Progenitor cell of endocrine pancreas (in vitro differentiated cells): ENCODE measurements around the gene UPF1. TPM values are rescaled to one million over a fixed set of nuclear protein-coding genes. Genes with fewer than 3 reads are reported as not detected.
A peak's percentile ranks its signal among the peaks of the same experiment; 100 is the strongest.

Source experiments
- DNase-seq: peaks from one replicate; pipeline ENCODE4 v3.0.0; 2021; ENCODE audit warnings: low spot score; ENCODE audit not compliant: unreplicated experiment
- H3K27ac Mint-ChIP-seq: 2 replicates; pipeline ENCODE4 v1.8.0; 2021; ENCODE audit warnings: mild to moderate bottlenecking, moderate library complexity, mixed read lengths
- H3K27me3 Mint-ChIP-seq: 2 replicates; pipeline ENCODE4 v1.8.0; 2021; ENCODE audit warnings: mixed read lengths
- H3K36me3 Mint-ChIP-seq: 2 replicates; pipeline ENCODE4 v1.8.0; 2022; ENCODE audit warnings: mixed read lengths; ENCODE audit not compliant: insufficient read depth
- H3K4me1 Mint-ChIP-seq: 2 replicates; pipeline ENCODE4 v1.8.0; 2021; ENCODE audit warnings: low read depth, mixed read lengths
- H3K4me3 Mint-ChIP-seq: 2 replicates; pipeline ENCODE4 v1.8.0; 2021; ENCODE audit warnings: low read depth, mild to moderate bottlenecking, moderate library complexity, mixed read lengths
- H3K9me3 Mint-ChIP-seq: 2 replicates; pipeline ENCODE4 v1.8.0; 2021; ENCODE audit warnings: low read depth, mixed read lengths
- total RNA-seq: library from RNA; stranded (reverse); gene quantifications from 2 replicates; pipeline ENCODE4 v1.2.1, GENCODE V29; 2021
- TF ChIP-seq, protein P1 (sequence below): fragments of 200-600 bp; sonication (generic); IDR thresholded peaks from one replicate; pipeline ENCODE4 v1.5.0; 2021; ENCODE audit warnings: antibody characterized with exemption, mild to moderate bottlenecking; ENCODE audit not compliant: unreplicated experiment

Gene UPF1
- total RNA-seq, 1 donor from 2014 or later: 90.9 TPM

DNA sequence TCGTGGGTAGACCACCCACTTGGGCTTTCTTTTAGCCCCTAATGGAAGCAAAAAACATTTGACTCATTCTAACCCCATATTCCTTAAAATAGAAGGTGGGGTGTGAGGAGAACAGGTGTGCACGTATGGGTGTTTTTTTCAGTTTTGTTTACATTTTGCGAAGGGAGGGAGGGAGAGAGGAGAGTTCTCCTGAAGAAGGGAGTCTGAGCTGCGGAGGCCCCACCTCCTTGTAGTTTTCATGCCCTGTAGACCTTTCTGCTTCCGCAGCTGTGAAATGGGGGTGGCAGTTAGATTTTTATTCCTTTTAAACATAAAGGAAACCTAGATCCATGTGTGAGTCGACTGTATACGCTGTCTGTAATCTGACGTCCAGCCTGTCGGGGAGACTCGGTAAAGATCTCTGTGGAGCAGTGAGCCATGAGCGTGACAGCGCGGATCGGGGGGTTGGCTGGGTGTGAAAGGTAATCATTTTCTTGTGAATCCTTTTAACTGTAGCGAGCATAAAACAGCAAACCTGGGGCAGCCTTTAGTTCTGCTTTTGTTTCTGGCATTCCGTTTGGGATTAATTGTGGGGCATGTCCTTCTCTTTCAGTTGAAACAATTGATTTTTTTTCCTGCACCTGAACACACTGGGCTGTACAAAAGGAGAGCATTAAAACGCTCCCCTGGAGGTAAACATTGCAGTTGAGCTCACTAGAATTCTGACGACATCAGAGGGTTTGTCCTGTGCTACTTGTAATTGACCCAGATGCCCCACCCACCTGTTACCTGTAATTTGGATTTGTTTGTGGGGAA is 2.3 kb downstream of the UPF1 start:
- Mint-ChIP-seq H3K36me3 (peaks cover 7% of the 10 kb centered on the region), H3K4me1 (peaks cover 35% of the 10 kb centered on the region), H3K4me3 (peak overlapping the region; percentile 92), H3K27me3 (no peaks in the 10 kb centered on the region), H3K9me3 (no peaks in the 10 kb centered on the region), H3K27ac (peak overlapping the region; percentile 100)
- TF ChIP-seq, protein P1, sequence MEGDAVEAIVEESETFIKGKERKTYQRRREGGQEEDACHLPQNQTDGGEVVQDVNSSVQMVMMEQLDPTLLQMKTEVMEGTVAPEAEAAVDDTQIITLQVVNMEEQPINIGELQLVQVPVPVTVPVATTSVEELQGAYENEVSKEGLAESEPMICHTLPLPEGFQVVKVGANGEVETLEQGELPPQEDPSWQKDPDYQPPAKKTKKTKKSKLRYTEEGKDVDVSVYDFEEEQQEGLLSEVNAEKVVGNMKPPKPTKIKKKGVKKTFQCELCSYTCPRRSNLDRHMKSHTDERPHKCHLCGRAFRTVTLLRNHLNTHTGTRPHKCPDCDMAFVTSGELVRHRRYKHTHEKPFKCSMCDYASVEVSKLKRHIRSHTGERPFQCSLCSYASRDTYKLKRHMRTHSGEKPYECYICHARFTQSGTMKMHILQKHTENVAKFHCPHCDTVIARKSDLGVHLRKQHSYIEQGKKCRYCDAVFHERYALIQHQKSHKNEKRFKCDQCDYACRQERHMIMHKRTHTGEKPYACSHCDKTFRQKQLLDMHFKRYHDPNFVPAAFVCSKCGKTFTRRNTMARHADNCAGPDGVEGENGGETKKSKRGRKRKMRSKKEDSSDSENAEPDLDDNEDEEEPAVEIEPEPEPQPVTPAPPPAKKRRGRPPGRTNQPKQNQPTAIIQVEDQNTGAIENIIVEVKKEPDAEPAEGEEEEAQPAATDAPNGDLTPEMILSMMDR: no peak
- DNase-seq: no peak

DNA sequence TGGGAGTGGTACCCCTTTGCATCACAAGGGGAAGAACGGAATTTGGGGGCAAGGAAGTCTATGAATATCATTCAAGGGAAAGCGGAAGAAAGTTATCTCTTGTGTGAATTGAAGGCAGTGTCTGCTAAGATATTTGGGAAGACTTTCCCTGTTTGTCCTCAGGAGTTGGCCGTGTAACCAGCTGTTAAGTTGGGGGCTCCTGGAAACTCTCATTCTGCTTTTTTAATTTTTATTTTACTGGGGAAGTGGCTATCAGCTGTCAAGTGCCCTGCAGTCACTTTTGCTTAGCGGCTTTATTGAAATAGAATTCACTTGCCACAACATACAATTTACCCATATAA is 2.9 kb downstream of the UPF1 start:
- H3K27ac Mint-ChIP-seq: peak overlapping the region; percentile 100
- peak overlapping the region; percentile 92 for H3K4me3 Mint-ChIP-seq
- no peak for DNase-seq
- no peaks in the 10 kb centered on the region for H3K27me3 Mint-ChIP-seq
- H3K4me1 Mint-ChIP-seq: peaks cover 39% of the 10 kb centered on the region
- TF ChIP-seq, protein P1: no peak
- H3K9me3 Mint-ChIP-seq: no peaks in the 10 kb centered on the region
- peaks cover 7% of the 10 kb centered on the region for H3K36me3 Mint-ChIP-seq

DNA sequence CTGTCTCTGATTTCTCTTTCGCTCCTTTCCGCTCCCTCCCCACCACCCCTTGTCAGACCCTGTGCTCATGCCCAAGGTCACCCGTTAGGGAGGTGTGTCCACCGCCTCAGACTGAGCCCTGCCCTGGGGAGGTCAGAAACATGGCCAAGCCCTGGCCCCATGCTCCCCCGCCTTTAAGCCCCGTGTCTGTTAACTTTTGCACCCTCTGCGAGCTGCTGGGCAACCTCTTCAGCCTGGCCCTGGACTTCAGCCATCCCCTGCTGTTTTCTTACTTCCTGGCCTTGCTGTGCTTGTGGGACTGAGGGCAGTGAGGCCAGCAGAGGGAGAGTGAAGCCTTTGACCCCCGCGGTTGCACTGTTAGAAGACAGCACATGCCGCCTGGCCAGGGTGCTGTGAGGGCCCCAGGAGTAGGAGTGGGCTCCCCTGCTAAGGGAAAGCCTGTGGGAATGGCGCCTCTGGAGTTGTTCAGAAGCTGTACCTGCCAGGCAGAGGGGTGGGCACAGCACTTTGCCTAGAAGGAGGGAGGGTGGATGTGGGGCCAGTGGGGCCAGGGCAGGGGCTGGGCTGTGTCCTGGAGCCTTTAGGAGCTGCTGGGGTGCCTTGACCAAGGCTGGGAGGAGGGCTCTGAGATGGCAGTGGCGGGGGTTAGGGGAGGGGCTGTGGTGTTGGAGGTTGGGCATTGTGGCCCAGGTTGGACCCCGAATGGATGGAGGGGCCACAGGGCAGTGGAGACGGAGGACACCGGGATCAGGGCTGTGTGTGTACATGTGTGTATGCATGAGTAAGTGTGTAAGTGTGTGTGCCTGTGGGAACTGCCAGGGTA is 7.9 kb downstream of the UPF1 start:
- peaks cover 7% of the 10 kb centered on the region for H3K36me3 Mint-ChIP-seq
- peak overlapping the region; percentile 81 for H3K27ac Mint-ChIP-seq
- no peaks in the 10 kb centered on the region for H3K27me3 Mint-ChIP-seq
- H3K4me1 Mint-ChIP-seq: peaks cover 43% of the 10 kb centered on the region
- DNase-seq: no peak
- H3K9me3 Mint-ChIP-seq: no peaks in the 10 kb centered on the region
- no peak overlapping the region for H3K4me3 Mint-ChIP-seq
- TF ChIP-seq, protein P1: no peak

DNA sequence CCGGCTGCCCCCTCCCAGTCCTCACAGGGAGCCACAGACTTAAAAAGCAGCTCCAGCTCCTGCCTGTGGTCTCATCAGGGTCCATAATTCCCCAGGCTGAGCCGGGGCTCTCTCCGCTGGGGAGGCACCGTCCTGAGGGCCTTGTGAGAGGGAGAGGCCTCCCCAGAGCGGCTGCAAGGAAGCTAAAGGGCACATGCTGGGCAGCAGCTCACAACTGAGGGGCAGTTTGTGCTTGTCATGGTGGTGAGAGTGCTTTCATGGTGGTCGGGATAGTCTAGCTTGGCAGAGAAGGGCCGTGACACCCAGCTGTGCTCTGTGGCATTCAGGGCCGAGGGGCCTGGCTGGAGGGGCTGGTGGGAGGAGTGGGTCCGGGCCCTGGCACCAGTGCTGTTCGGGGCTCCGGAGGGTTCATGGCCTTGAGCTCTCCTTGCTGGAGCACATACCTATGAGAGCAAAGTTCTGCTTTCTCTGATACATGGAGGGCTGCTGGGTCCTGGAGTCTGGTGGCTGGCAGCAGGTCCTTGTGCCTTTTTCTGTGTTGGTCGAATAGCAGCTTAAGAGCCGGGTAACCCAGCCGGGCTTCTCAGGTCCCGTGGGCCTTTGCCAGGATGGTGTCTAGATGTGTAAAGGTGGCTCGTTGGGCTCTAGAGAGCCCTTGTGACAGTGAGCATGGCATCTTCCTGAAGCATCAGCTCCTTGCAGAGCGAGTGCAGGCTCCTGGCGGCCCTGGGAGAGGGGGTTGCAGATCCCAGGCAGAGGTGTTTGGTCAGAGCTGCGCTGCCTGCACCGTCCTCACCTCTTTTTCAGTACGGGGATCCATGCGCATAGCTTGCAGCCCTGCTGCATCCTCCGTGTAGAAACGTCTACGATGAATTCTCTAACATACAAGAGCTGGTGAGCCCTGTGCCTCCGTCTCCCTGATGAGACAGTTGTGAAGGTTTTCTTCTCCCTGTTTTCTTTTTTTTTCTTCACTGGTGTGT is 8.8 kb downstream of the UPF1 start:
- peak overlapping the region; percentile 67 for H3K27ac Mint-ChIP-seq
- TF ChIP-seq, protein P1: no peak
- H3K4me3 Mint-ChIP-seq: no peak overlapping the region
- no peak for DNase-seq
- peaks cover 7% of the 10 kb centered on the region for H3K36me3 Mint-ChIP-seq
- no peaks in the 10 kb centered on the region for H3K9me3 Mint-ChIP-seq
- H3K27me3 Mint-ChIP-seq: no peaks in the 10 kb centered on the region
- H3K4me1 Mint-ChIP-seq: peaks cover 38% of the 10 kb centered on the region
